CD14-positive monocyte (primary cell): Measurements from ENCODE around the gene ADGRG6. TPM values are rescaled to one million over a fixed set of nuclear protein-coding genes. Genes with fewer than 3 reads are reported as not detected.

Experiments
- DNase-seq, 3 donors: peaks; one replicate each; pipeline ENCODE4 v3.0.0-alpha.2; 2011 to 2022
- H2AFZ ChIP-seq: 2 replicates; pipeline ENCODE4 v1.6.0; 2012; ENCODE audit warnings: mild to moderate bottlenecking, low read depth, low read length, inconsistent platforms; ENCODE audit not compliant: insufficient read depth, poor library complexity, severe bottlenecking
- H3K27ac ChIP-seq, 2 donors: 1 replicate in 1 of 2; 2 replicates in 1 of 2; pipeline ENCODE4 v1.5.1; 2012 to 2013; ENCODE audit warnings: low read length in 2 of 2, control low read depth in 1 of 2, inconsistent platforms in 1 of 2, low read depth in 1 of 2, mild to moderate bottlenecking in 1 of 2
- H3K27me3 ChIP-seq, 2 donors: one replicate each; pipeline versions ENCODE4 v1.6.0 to v1.6.1; 2011 to 2013; ENCODE audit warnings: low read length in 2 of 2; ENCODE audit not compliant: control insufficient read depth in 2 of 2, insufficient read depth in 2 of 2
- H3K36me3 ChIP-seq, 2 donors: replicated peaks in 1 of 2; 1 replicate in 1 of 2; 2 replicates in 1 of 2; pipeline versions ENCODE4 v1.5.1 to v1.6.1; 2012 to 2013; ENCODE audit warnings: low read length in 2 of 2, control low read depth in 1 of 2, inconsistent platforms in 1 of 2, mild to moderate bottlenecking in 1 of 2; ENCODE audit not compliant: insufficient read depth in 2 of 2, control insufficient read depth in 1 of 2
- H3K4me1 ChIP-seq, 2 donors: 1 replicate in 1 of 2; 2 replicates in 1 of 2; pipeline versions ENCODE4 v1.5.1 to v1.6.1; 2012 to 2013; ENCODE audit warnings: low read length in 2 of 2, control low read depth in 1 of 2, inconsistent platforms in 1 of 2, mild to moderate bottlenecking in 1 of 2, moderate library complexity in 1 of 2; ENCODE audit not compliant: insufficient read depth in 2 of 2, control insufficient read depth in 1 of 2
- H3K4me2 ChIP-seq: replicated peaks from 2 replicates; pipeline ENCODE3; 2012; ENCODE audit warnings: low read length, moderate library complexity, mild to moderate bottlenecking; ENCODE audit not compliant: poor library complexity, severe bottlenecking; ENCODE audit errors: extremely low read depth
- H3K4me3 ChIP-seq, 3 experiments: fragments of 200-600 bp in 1 of 3; sonication (generic) in 1 of 3; replicated peaks in 1 of 3; 1 replicate in 2 of 3; 2 replicates in 1 of 3; pipeline ENCODE4 v1.5.1; 2011 to 2013; ENCODE audit warnings: low read length in 3 of 3, mild to moderate bottlenecking in 3 of 3, control low read depth in 2 of 3, low read depth in 2 of 3, inconsistent platforms in 1 of 3, moderate library complexity in 1 of 3
- H3K79me2 ChIP-seq: 2 replicates; pipeline ENCODE4 v1.6.0; 2012; ENCODE audit warnings: mild to moderate bottlenecking, control low read depth, inconsistent platforms, low read length, moderate library complexity; ENCODE audit not compliant: insufficient read depth
- H3K9ac ChIP-seq: 2 replicates; pipeline ENCODE4 v1.6.0; 2017; ENCODE audit warnings: low read length, mild to moderate bottlenecking; ENCODE audit not compliant: insufficient read depth, poor library complexity, severe bottlenecking
- H3K9me3 ChIP-seq, 2 donors: replicated peaks in 1 of 2; 1 replicate in 1 of 2; 2 replicates in 1 of 2; pipeline versions ENCODE4 v1.5.1 to v1.6.1; 2012 to 2013; ENCODE audit warnings: low read length in 2 of 2, control low read depth in 1 of 2; ENCODE audit not compliant: control insufficient read depth in 1 of 2, insufficient read depth in 1 of 2
- H4K20me1 ChIP-seq: 2 replicates; pipeline ENCODE4 v1.6.0; 2012; ENCODE audit warnings: mild to moderate bottlenecking, low read length, control low read depth, moderate library complexity; ENCODE audit not compliant: insufficient read depth
- H3K27ac Mint-ChIP-seq, 7 donors: one replicate each; pipeline ENCODE4 v1.8.0; 2020; ENCODE audit warnings: mild to moderate bottlenecking in 7 of 7, mixed read lengths in 7 of 7, moderate library complexity in 6 of 7, inconsistent platforms in 2 of 7
- H3K27me3 Mint-ChIP-seq, 3 donors: one replicate each; pipeline ENCODE4 v1.8.0; 2021 to 2022; ENCODE audit warnings: low read depth in 3 of 3, mild to moderate bottlenecking in 3 of 3, mixed read lengths in 3 of 3, moderate library complexity in 3 of 3, inconsistent platforms in 1 of 3
- H3K36me3 Mint-ChIP-seq, 2 donors: one replicate each; pipeline ENCODE4 v1.8.0; 2020; ENCODE audit warnings: mixed read lengths in 2 of 2, inconsistent platforms in 1 of 2, mild to moderate bottlenecking in 1 of 2
- H3K4me1 Mint-ChIP-seq: one replicate; pipeline ENCODE4 v1.8.0; 2020; ENCODE audit warnings: mild to moderate bottlenecking, mixed read lengths
- H3K4me3 Mint-ChIP-seq, 2 donors: one replicate each; pipeline ENCODE4 v1.8.0; 2020; ENCODE audit warnings: mild to moderate bottlenecking in 2 of 2, mixed read lengths in 2 of 2, moderate library complexity in 1 of 2
- H3K9me3 Mint-ChIP-seq, 7 donors: one replicate each; pipeline ENCODE4 v1.8.0; 2020 to 2022; ENCODE audit warnings: mixed read lengths in 7 of 7, mild to moderate bottlenecking in 6 of 7, moderate library complexity in 6 of 7, inconsistent platforms in 2 of 7
- CTCF ChIP-seq: fragments of 200-600 bp; IDR thresholded peaks from one replicate; pipeline ENCODE4 v1.8.0; 2022; ENCODE audit warnings: antibody characterized with exemption, mild to moderate bottlenecking
- WGBS: methylation state at CpG from one replicate; pipeline ENCODE4 v1.1.5; 2013; ENCODE audit warnings: missing lambda C conversion rate; ENCODE audit not compliant: insufficient coverage; 5-methylcytosine and 5-hydroxymethylcytosine counted together
- intact Hi-C, 2 donors: fragments of 100-400 bp; cut with micrococcal nuclease; formaldehyde crosslinking; loops; one replicate each; pipeline versions ENCODE4 v1.15.0 to v1.15.1; 2023
- polyA plus RNA-seq, 3 donors: library from polyadenylated mRNA; depleted of rRNA in 1 of 3; unstranded in 2 of 3; stranded (reverse) in 1 of 3; fragments of 300-500 nt in 2 of 3; fragments of >200 nt in 1 of 3; fragmentation: Illumina TruSeq in 2 of 3; gene quantifications; 1 replicate in 2 of 3; 2 replicates in 1 of 3; pipeline ENCODE4 v1.2.3, GENCODE V29; 2012 to 2021

ADGRG6 gene
- polyA plus RNA-seq, 3 donors, result 0.18 to 0.31 TPM; not detected in 1

DNA sequence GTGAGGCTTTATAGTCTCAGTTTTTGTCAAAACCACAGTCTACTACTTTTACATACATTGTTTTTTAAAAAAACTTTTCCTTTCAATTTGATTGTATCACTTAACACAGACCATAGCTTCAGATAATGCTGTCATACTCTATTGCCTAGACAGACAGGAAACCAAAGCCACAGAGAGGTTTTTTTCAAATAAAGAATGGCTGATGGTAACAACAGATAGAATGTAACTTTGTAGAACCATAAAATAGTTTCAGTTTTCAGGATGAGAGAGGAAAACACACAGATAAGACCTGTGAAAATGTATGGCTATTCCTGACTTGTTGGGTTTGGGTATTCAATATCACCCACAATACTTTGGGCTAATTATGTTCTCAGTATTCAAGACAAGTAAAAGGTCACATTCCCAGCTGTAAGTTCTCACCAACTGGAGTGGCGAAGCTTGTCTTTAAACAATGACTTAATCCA lies 94.0 kb downstream of the ADGRG6 start:
- H3K36me3 Mint-ChIP-seq, result no peaks in the 10 kb centered on the region
- Histone ChIP-seq H3K4me3 (no peak overlapping the region), H3K4me2 (no peak overlapping the region), H3K4me1 (no peaks in the 10 kb centered on the region), H3K9ac (no peak overlapping the region), H3K27ac (no peak overlapping the region), H3K9me3 (no peaks in the 10 kb centered on the region), H2AFZ (no peak overlapping the region), H3K36me3 (no peaks in the 10 kb centered on the region), H3K27me3 (no peaks in the 10 kb centered on the region), H3K79me2 (no peaks in the 10 kb centered on the region), H4K20me1 (no peaks in the 10 kb centered on the region)
- intact Hi-C loops, result no loop called here
- H3K9me3 Mint-ChIP-seq, result no peaks in the 10 kb centered on the region
- no CpG with 5 or more reads among the region's 1 CpG for WGBS
- no peak for DNase-seq
- H3K27me3 Mint-ChIP-seq, result peaks cover 0 to 4% (median 0%) of the 10 kb centered on the region in 3 donors
- H3K27ac Mint-ChIP-seq, result no peak overlapping the region
- no peak for TF ChIP-seq CTCF
- H3K4me1 Mint-ChIP-seq, result no peaks in the 10 kb centered on the region
- H3K4me3 Mint-ChIP-seq, result no peak overlapping the region

DNA sequence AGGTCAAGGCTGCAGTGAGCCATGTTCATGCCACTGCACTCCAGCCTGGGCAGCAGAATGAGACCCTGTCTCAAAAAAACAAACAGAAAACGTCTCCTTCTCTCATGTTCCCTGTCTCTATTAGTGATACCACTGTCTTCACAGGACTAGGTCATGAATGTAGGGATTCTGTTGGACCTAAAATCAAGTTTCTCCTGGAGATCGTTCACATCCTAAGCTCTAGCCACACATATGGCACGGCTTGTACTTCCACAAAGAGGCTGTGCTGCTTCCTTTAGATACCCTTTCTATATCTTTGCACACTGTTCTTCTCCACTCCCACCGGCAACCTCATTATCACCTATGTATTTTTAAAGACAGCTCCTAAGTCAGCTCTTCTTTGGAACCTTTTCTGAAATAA lies 96.5 kb downstream of the ADGRG6 start:
- Histone ChIP-seq H3K9me3 (no peaks in the 10 kb centered on the region), H3K27ac (no peak overlapping the region), H2AFZ (no peak overlapping the region), H3K4me3 (no peak overlapping the region), H3K4me1 (no peaks in the 10 kb centered on the region), H3K27me3 (no peaks in the 10 kb centered on the region), H4K20me1 (no peaks in the 10 kb centered on the region), H3K4me2 (no peak overlapping the region), H3K9ac (no peak overlapping the region), H3K36me3 (no peaks in the 10 kb centered on the region), H3K79me2 (no peaks in the 10 kb centered on the region)
- no peak for TF ChIP-seq CTCF
- H3K4me3 Mint-ChIP-seq, result no peak overlapping the region
- H3K9me3 Mint-ChIP-seq, result no peaks in the 10 kb centered on the region
- intact Hi-C loops, result no loop called here
- no peak for DNase-seq
- no peaks in the 10 kb centered on the region for H3K36me3 Mint-ChIP-seq
- H3K27me3 Mint-ChIP-seq, result peaks cover 0 to 5% (median 3%) of the 10 kb centered on the region in 3 donors
- no peak overlapping the region for H3K27ac Mint-ChIP-seq
- WGBS, result 100% methylated on average over 2 of the region's 4 CpGs
- no peaks in the 10 kb centered on the region for H3K4me1 Mint-ChIP-seq
